Common myeloid progenitor, CD34-positive (primary cell): Measurements from ENCODE around the gene TEX19.

Experiments used
- CTCF ChIA-PET: fragments of 350-600 bp; sonication (Branson Sonifier 250); formaldehyde crosslinking; loops from one replicate; lab custom pipeline; 2021; ENCODE audit warnings: antibody characterized with exemption; lab: Charles Lee
- POLR2A ChIA-PET: fragments of 350-600 bp; sonication (Branson Sonifier 250); formaldehyde crosslinking; loops from one replicate; lab custom pipeline; 2021; ENCODE audit warnings: antibody characterized with exemption; lab: Charles Lee
- DNase-seq, 3 donors: peaks; one replicate each; pipeline versions ENCODE4 v3.0.0 to v3.0.0-alpha.2; 2013
- H3K27ac ChIP-seq, 2 experiments: 1 replicate in 1 of 2; 2 replicates in 1 of 2; pipeline ENCODE4 v1.7.0; 2013; ENCODE audit warnings: inconsistent platforms in 2 of 2, low read length in 2 of 2, mild to moderate bottlenecking in 2 of 2, low read depth in 1 of 2, moderate library complexity in 1 of 2; ENCODE audit not compliant: severe bottlenecking in 2 of 2, insufficient read depth in 1 of 2, poor library complexity in 1 of 2
- H3K27me3 ChIP-seq, 5 experiments: replicated peaks in 2 of 5; 1 replicate in 3 of 5; 2 replicates in 2 of 5; pipeline versions ENCODE4 v1.6.1 to v1.7.0; 2013; ENCODE audit warnings: low read length in 4 of 5, mild to moderate bottlenecking in 2 of 5, moderate library complexity in 2 of 5, inconsistent platforms in 1 of 5; ENCODE audit not compliant: insufficient read depth in 5 of 5, control insufficient read depth in 4 of 5
- H3K36me3 ChIP-seq, 4 experiments: 1 replicate in 2 of 4; 2 replicates in 2 of 4; pipeline versions ENCODE4 v1.6.1 to v1.7.0; 2013; ENCODE audit warnings: low read length in 3 of 4, control low read depth in 1 of 4, mild to moderate bottlenecking in 1 of 4; ENCODE audit not compliant: control insufficient read depth in 4 of 4, insufficient read depth in 4 of 4
- H3K4me1 ChIP-seq, 4 experiments: 1 replicate in 3 of 4; 2 replicates in 1 of 4; pipeline versions ENCODE4 v1.6.1 to v1.7.1; 2013; ENCODE audit warnings: low read length in 3 of 4, mild to moderate bottlenecking in 3 of 4, control low read depth in 1 of 4, inconsistent platforms in 1 of 4, moderate library complexity in 1 of 4; ENCODE audit not compliant: control insufficient read depth in 4 of 4, insufficient read depth in 4 of 4; ENCODE audit errors: control extremely low read depth in 1 of 4
- H3K4me3 ChIP-seq, 7 experiments: 1 replicate in 4 of 7; 2 replicates in 3 of 7; pipeline versions ENCODE4 v1.5.1 to v1.7.0; 2013; ENCODE audit warnings: mild to moderate bottlenecking in 7 of 7, low read length in 6 of 7, moderate library complexity in 6 of 7, inconsistent platforms in 2 of 7, low read depth in 2 of 7, control low read depth in 1 of 7; ENCODE audit not compliant: insufficient read depth in 4 of 7, control insufficient read depth in 1 of 7; ENCODE audit errors: extremely low read depth in 1 of 7
- H3K9me3 ChIP-seq, 5 experiments: 1 replicate in 4 of 5; 2 replicates in 1 of 5; pipeline versions ENCODE4 v1.6.1 to v1.7.1; 2013; ENCODE audit warnings: low read length in 4 of 5, mild to moderate bottlenecking in 2 of 5, inconsistent platforms in 1 of 5, low read depth in 1 of 5, moderate library complexity in 1 of 5; ENCODE audit not compliant: control insufficient read depth in 4 of 5, insufficient read depth in 2 of 5; ENCODE audit errors: control extremely low read depth in 1 of 5
- WGBS: methylation state at CpG from one replicate; pipeline ENCODE4 v1.1.5; 2013; ENCODE audit not compliant: insufficient coverage; 5-methylcytosine and 5-hydroxymethylcytosine counted together

The TEX19 gene

DNA sequence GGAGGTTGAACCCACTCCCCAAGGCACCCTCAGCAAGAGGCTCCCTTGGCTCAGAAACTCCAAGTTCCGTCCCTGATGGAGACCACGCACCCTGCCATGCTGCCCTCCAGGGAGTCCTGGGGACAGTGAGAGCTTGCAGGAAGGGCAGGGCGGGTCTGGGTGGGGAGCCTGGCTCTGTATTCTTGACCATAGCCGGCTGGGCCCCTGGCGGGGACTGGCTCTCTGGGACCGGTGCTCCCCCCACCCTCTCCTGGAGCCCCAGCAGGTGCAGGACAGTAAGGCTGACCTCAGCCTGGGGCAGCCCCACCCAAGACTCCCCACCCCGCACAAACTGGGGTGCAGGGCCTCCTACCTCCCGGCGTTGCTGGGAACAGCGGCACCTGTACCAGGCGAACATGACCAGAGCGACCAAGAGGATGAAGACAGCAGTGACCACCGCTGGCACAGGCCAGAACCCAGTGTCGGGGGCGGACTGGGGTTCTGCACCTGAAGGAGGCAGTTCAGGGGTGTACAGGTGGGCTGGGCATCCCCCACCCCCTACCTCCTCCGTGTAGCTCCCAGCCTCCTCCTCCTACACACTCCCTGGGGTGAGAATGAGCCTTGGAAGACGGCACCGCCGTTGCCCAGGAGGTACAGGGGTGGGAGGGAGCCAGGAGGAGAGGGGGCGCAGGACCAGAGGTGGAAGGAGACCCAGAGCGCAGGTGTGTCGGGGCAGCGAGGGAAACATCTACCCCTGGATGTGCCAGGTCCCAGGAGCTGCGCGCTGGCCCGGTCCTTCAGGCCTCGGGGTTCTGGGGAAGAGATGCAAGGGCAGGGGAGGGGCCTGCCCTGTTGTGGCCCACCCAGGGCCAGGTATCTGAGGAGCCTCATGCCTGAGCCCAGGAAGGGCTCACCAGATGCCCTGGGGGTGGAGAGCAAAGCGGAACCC lies 36.3 kb upstream of the TEX19 start:
- Histone ChIP-seq H3K27me3 (no peaks in the 10 kb centered on the region), H3K36me3 (no peaks in the 10 kb centered on the region), H3K9me3 (peaks cover 0 to 3% (median 0%) of the 10 kb centered on the region in 5 experiments), H3K4me3 (no peak overlapping the region), H3K27ac (no peak overlapping the region), H3K4me1 (peaks cover 0 to 11% (median 7%) of the 10 kb centered on the region in 4 experiments)
- ChIA-PET POLR2A (no interaction called here), CTCF (interaction anchor here (0.8 to 8.2 kb wide), 6 partner anchors 8 to 81 kb away, joined by 3 to 136 read pairs (median 6); no protein-coding TSS in a partner anchor)
- DNase-seq, result no peak
- WGBS, result 94% methylated on average over 24 of the region's 28 CpGs

- CTCF ChIA-PET, result interaction anchor here (1.4 to 8.2 kb wide), 4 partner anchors 12 to 82 kb away, joined by 3 to 136 read pairs (median 6); no protein-coding TSS in a partner anchor
- H3K27me3 ChIP-seq, result no peaks in the 10 kb centered on the region
These were observed 35.4 kb upstream of the TEX19 start for GRCh38 chr17:82323514-82324234.

GRCh38 chr17:82324566-82325285 lies 34.3 kb upstream of the TEX19 start:
- POLR2A ChIA-PET, result interaction anchor here (1.1 kb wide), 1 partner anchor 27 kb away, joined by 5 read pairs; no protein-coding TSS in a partner anchor
- WGBS, result 90% methylated on average over 13 of the region's 25 CpGs
- peak overlapping the region in 1 of 2 experiments; percentile 5 for H3K27ac ChIP-seq
- CTCF ChIA-PET, result interaction anchor here (1.5 to 8.2 kb wide), 3 partner anchors 13 to 89 kb away, joined by 4 to 136 read pairs (median 5); no protein-coding TSS in a partner anchor
- H3K9me3 ChIP-seq, result no peaks in the 10 kb centered on the region
- H3K36me3 ChIP-seq, result no peaks in the 10 kb centered on the region
- DNase-seq, result no peak
- no peak overlapping the region for H3K4me3 ChIP-seq
- peaks cover 0 to 11% (median 7%) of the 10 kb centered on the region in 4 experiments for H3K4me1 ChIP-seq
- no peaks in the 10 kb centered on the region for H3K27me3 ChIP-seq

More at GRCh38 chr17:82323514-82324234, 35.4 kb upstream of the TEX19 start:
- no peaks in the 10 kb centered on the region for H3K9me3 ChIP-seq
- no peaks in the 10 kb centered on the region for H3K36me3 ChIP-seq
- H3K27ac ChIP-seq, result no peak overlapping the region
- 73% methylated on average over 18 of the region's 21 CpGs for WGBS
- no peak overlapping the region for H3K4me3 ChIP-seq
- H3K4me1 ChIP-seq, result peaks cover 0 to 11% (median 7%) of the 10 kb centered on the region in 4 experiments
- POLR2A ChIA-PET, result no interaction called here
- DNase-seq, result peak in 1 of 3 donors; percentile 45

DNA sequence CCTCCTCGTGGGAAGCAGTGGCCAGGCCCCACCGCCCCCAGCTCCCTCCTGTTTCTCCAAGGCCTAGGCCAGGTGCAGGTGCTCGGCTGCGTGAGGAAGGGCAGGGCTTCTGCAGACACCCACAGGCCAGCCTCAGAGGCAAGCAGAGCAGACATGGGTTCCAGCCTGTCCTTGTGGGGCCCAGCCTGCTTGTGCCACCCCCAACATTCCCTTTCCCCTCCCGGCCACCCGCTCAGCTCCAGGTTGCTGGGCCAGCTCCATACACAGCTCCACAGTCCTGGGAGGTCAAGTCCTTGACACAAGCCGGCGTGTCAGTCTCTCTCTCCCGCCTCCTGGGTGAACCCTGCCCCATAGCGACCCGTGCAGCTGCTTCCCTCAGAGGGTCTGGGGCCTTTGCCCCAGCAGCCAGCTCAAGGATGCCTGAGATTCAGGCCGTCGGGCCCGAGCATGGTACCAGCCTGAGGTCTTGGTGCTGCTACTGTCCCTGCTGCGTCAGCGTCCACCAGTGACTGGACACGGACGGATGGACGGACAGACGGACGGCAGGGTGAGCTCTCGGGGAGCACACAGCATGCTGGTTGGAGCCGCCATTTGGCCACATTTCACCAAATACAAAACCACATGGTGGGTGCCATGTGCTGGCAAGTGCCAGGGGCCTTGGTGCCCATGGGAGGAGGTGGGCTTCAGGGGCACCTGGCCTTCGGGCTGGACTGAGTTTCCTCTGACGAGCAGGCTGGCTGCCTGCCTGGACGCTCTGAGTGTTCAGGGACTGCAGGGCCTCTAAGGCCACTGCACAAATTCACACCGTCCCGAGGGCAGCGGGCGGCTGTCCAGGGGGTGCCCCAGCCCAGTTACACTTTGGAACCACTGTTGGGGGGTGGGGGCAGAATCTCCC lies 33.5 kb upstream of the TEX19 start:
- ChIA-PET POLR2A (interaction anchor here (0.6 to 1.1 kb wide), 2 partner anchors 28 to 54 kb away, joined by 3 to 5 read pairs; no protein-coding TSS in a partner anchor), CTCF (interaction anchor here (1.3 to 8.2 kb wide), 3 partner anchors 21 to 90 kb away, joined by 4 to 136 read pairs (median 5); no protein-coding TSS in a partner anchor)
- DNase-seq, result no peak
- Histone ChIP-seq H3K4me3 (no peak overlapping the region), H3K4me1 (peaks cover 0 to 20% (median 14%) of the 10 kb centered on the region in 4 experiments), H3K36me3 (no peaks in the 10 kb centered on the region), H3K9me3 (no peaks in the 10 kb centered on the region), H3K27me3 (no peaks in the 10 kb centered on the region), H3K27ac (no peak overlapping the region)
- 96% methylated on average over 23 of the region's 30 CpGs for WGBS

- CTCF ChIA-PET, result interaction anchor here (0.5 to 8.2 kb wide), 4 partner anchors 11 to 83 kb away, joined by 3 to 136 read pairs (median 4); no protein-coding TSS in a partner anchor
- Histone ChIP-seq H3K4me3 (no peak overlapping the region), H3K9me3 (no peaks in the 10 kb centered on the region), H3K36me3 (no peaks in the 10 kb centered on the region), H3K4me1 (peaks cover 0 to 19% (median 12%) of the 10 kb centered on the region in 4 experiments), H3K27ac (no peak overlapping the region), H3K27me3 (peaks cover 0 to 2% (median 0%) of the 10 kb centered on the region in 5 experiments)
- POLR2A ChIA-PET, result no interaction called here
- no peak for DNase-seq
- WGBS, result 96% methylated on average over 9 of the region's 15 CpGs
These were observed 31.8 kb upstream of the TEX19 start for GRCh38 chr17:82327289-82327688.
